Tibial artery (tissue), 4 donors: Measurements from ENCODE around the gene MAFB.

Experiments
- DNase-seq, 2 donors: peaks; one replicate each; pipeline ENCODE4 v3.0.0-alpha.2; 2019
- H3K27ac ChIP-seq, 2 donors: fragments of 200-600 bp; sonication (generic) in 1 of 2; 1 replicate in 1 of 2; 2 replicates in 1 of 2; pipeline ENCODE4 v1.5.1; 2018 to 2019; ENCODE audit warnings: mild to moderate bottlenecking in 1 of 2
- H3K27me3 ChIP-seq, 2 donors: fragments of 200-600 bp; sonication (generic) in 1 of 2; one replicate each; pipeline versions ENCODE4 v1.5.1 to v1.6.0; 2016 to 2019
- H3K36me3 ChIP-seq, 3 donors: fragments of 200-600 bp; sonication (generic) in 2 of 3; one replicate each; pipeline ENCODE4 v1.5.1; 2016 to 2019; ENCODE audit warnings: mild to moderate bottlenecking in 2 of 3
- H3K4me1 ChIP-seq, 4 donors: fragments of 200-600 bp; sonication (generic) in 2 of 4; 1 replicate in 3 of 4; 2 replicates in 1 of 4; pipeline ENCODE4 v1.5.1; 2016 to 2019
- H3K4me3 ChIP-seq, 2 donors: fragments of 200-600 bp; sonication (generic) in 1 of 2; 1 replicate in 1 of 2; 2 replicates in 1 of 2; pipeline ENCODE4 v1.5.1; 2018 to 2019; ENCODE audit warnings: mild to moderate bottlenecking in 2 of 2
- H3K9me3 ChIP-seq, 3 donors: fragments of 200-600 bp; sonication (generic) in 1 of 3; one replicate each; pipeline ENCODE4 v1.5.1; 2016 to 2019
- CTCF ChIP-seq, 2 experiments: fragments of 200-600 bp in 1 of 2; fragments of 450-650 bp in 1 of 2; IDR thresholded peaks; one replicate each; pipeline ENCODE4 v1.5.1; 2017 to 2019; ENCODE audit warnings: antibody characterized with exemption in 2 of 2, mild to moderate bottlenecking in 1 of 2, moderate library complexity in 1 of 2
- intact Hi-C: fragments of 100-400 bp; cut with DNase I; formaldehyde crosslinking; loops from one replicate; pipeline ENCODE4 v1.15.0; 2023; ENCODE audit warnings: low total_unique reads

MAFB gene

GRCh38 chr20:40710603-40711002, 21.6 kb upstream of the MAFB start:
- intact Hi-C loops, result no loop called here
- DNase-seq, result no peak
- Histone ChIP-seq H3K4me1 (no peaks in the 10 kb centered on the region), H3K27me3 (peaks cover 0 to 15% of the 10 kb centered on the region in 2 donors), H3K27ac (no peak overlapping the region), H3K4me3 (no peak overlapping the region), H3K9me3 (no peaks in the 10 kb centered on the region), H3K36me3 (no peaks in the 10 kb centered on the region)
- TF ChIP-seq CTCF (IDR thresholded peaks at IDR 0.05), result no peak

GRCh38 chr20:40706977-40707582, 18.0 kb upstream of the MAFB start:
- no peak overlapping the region for H3K27ac ChIP-seq
- no peaks in the 10 kb centered on the region for H3K9me3 ChIP-seq
- no peaks in the 10 kb centered on the region for H3K4me1 ChIP-seq
- H3K36me3 ChIP-seq, result no peaks in the 10 kb centered on the region
- H3K4me3 ChIP-seq, result no peak overlapping the region
- no peak for TF ChIP-seq CTCF (IDR thresholded peaks at IDR 0.05)
- intact Hi-C loops, result no loop called here
- H3K27me3 ChIP-seq, result peaks cover 0 to 7% of the 10 kb centered on the region in 2 donors
- no peak for DNase-seq

- no peak for DNase-seq
- no peak for TF ChIP-seq CTCF (IDR thresholded peaks at IDR 0.05)
- Histone ChIP-seq H3K27ac (no peak overlapping the region), H3K4me3 (no peak overlapping the region), H3K36me3 (no peaks in the 10 kb centered on the region), H3K4me1 (no peaks in the 10 kb centered on the region), H3K9me3 (no peaks in the 10 kb centered on the region), H3K27me3 (no peaks in the 10 kb centered on the region)
- intact Hi-C loops, result no loop called here
Measured at GRCh38 chr20:40705413-40705812, 16.4 kb upstream of the MAFB start.

- H3K27ac ChIP-seq, result no peak overlapping the region
- intact Hi-C loops, result no loop called here
- H3K4me3 ChIP-seq, result no peak overlapping the region
- H3K36me3 ChIP-seq, result no peaks in the 10 kb centered on the region
- no peaks in the 10 kb centered on the region for H3K4me1 ChIP-seq
- H3K27me3 ChIP-seq, result no peaks in the 10 kb centered on the region
- no peak for DNase-seq
- no peak for TF ChIP-seq CTCF (IDR thresholded peaks at IDR 0.05)
- no peaks in the 10 kb centered on the region for H3K9me3 ChIP-seq
Measured at GRCh38 chr20:40704828-40705227, 15.8 kb upstream of the MAFB start.

- Histone ChIP-seq H3K9me3 (no peaks in the 10 kb centered on the region), H3K27me3 (no peaks in the 10 kb centered on the region), H3K4me1 (no peaks in the 10 kb centered on the region), H3K4me3 (no peak overlapping the region), H3K27ac (no peak overlapping the region), H3K36me3 (no peaks in the 10 kb centered on the region)
- DNase-seq, result no peak
- intact Hi-C loops, result no loop called here
- TF ChIP-seq CTCF (IDR thresholded peaks at IDR 0.05), result no peak
Measured at GRCh38 chr20:40703975-40704530, 15.0 kb upstream of the MAFB start.
